BLaER1 (cell line): ENCODE measurements around the gene ELN.

ENCODE experiments used
- H3K27ac ChIP-seq: shearing (Covaris generic); formaldehyde crosslinking; 2 replicates; pipeline ENCODE4 v1.8.1; 2022
- H3K27me3 ChIP-seq: shearing (Covaris generic); formaldehyde crosslinking; 2 replicates; pipeline ENCODE4 v1.8.1; 2022
- H3K36me3 ChIP-seq: shearing (Covaris generic); formaldehyde crosslinking; 2 replicates; pipeline ENCODE4 v1.8.1; 2022
- H3K4me1 ChIP-seq: shearing (Covaris generic); formaldehyde crosslinking; 2 replicates; pipeline ENCODE4 v1.8.1; 2022
- H3K4me2 ChIP-seq: shearing (Covaris generic); formaldehyde crosslinking; 2 replicates; pipeline ENCODE4 v1.8.1; 2022
- H3K4me3 ChIP-seq: shearing (Covaris generic); formaldehyde crosslinking; 2 replicates; pipeline ENCODE4 v1.8.1; 2022
- H3K9ac ChIP-seq: shearing (Covaris generic); formaldehyde crosslinking; 2 replicates; pipeline ENCODE4 v1.8.1; 2022
- H3K9me3 ChIP-seq: shearing (Covaris generic); formaldehyde crosslinking; 2 replicates; pipeline ENCODE4 v1.8.1; 2022
- H4K20me1 ChIP-seq: shearing (Covaris generic); formaldehyde crosslinking; 2 replicates; pipeline ENCODE4 v1.8.1; 2022
- Cebpa-rat ChIP-seq: shearing (Covaris generic); IDR thresholded peaks from 2 replicates; pipeline ENCODE4 v1.8.1; 2022

Gene ELN

DNA sequence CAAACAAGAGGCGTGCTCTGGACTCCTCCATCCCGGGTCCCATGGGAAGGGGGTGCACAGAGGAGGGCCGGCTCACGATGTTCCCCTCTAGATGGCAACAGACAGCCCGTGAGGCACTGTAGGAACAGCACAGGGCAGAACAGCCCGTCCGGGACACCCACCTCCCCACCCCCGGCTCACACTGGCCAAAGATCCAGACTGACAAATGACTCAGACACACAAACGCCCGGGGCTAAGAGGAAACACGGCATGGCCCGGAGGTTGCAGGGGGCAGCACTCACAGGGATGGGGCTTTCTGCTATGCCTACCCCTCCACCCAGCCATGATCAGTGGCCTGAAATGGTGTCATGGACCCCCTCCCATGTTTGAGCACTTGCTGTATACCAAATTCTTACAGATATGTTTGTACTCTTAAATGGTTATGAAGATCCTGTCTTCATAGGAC lies 4.9 kb upstream of the ELN start:
- no peak for TF ChIP-seq Cebpa-rat
- Histone ChIP-seq H4K20me1 (no peaks in the 10 kb centered on the region), H3K27ac (no peak overlapping the region), H3K4me2 (peak overlapping the region; percentile 69; the same call in 1 of the 2 replicates), H3K9ac (no peak overlapping the region), H3K4me1 (peaks cover 35% of the 10 kb centered on the region), H3K36me3 (no peaks in the 10 kb centered on the region), H3K27me3 (peaks cover 26% of the 10 kb centered on the region), H3K9me3 (no peaks in the 10 kb centered on the region), H3K4me3 (no peak overlapping the region)

DNA sequence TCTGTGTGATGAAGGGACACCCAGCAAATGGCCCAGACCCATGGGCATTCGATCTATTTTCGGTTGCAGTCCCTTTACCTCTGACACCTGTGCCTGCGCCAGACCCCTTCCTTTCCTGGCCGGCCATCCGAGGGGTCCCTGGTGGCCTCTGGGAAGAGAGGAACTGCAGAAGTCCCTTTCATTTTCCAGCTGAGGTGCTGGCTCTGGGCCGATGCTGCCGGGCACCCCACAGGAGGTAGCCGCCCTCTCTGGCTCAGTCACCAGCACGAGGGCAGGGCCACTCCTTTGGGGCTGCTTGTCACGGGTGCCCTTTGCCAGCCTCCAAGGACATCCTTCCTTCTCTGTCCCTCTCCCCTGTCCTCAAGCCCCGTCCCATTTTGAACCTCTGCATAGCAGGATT lies 4.2 kb upstream of the ELN start:
- peak overlapping the region; percentile 69 for H3K4me2 ChIP-seq
- peaks cover 42% of the 10 kb centered on the region for H3K4me1 ChIP-seq
- TF ChIP-seq Cebpa-rat: no peak
- no peaks in the 10 kb centered on the region for H3K36me3 ChIP-seq
- peaks cover 33% of the 10 kb centered on the region for H3K27me3 ChIP-seq
- H3K4me3 ChIP-seq: no peak overlapping the region
- H3K9ac ChIP-seq: no peak overlapping the region
- H4K20me1 ChIP-seq: no peaks in the 10 kb centered on the region
- H3K27ac ChIP-seq: no peak overlapping the region
- no peaks in the 10 kb centered on the region for H3K9me3 ChIP-seq

DNA sequence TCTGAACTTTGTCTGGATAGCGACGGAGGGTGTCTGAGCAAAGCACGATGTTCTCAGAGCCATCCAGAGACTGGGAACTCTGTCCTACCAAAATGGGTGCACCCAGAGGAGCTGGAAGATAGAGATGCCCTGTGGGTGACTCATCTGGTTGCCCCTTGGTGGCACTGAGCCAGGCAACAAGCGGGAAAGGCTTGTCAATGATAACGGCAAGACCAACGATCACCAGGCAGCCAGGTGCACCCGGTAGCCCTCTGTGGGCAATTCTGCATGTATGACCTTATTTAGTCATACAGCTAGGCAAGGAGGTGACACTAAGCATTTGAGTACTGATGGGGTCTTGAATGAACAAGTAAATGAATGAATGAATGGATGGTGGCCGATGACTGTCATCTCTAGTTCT lies 2.8 kb upstream of the ELN start:
- no peak for TF ChIP-seq Cebpa-rat
- Histone ChIP-seq H3K4me3 (no peak overlapping the region), H3K4me1 (peaks cover 55% of the 10 kb centered on the region), H3K4me2 (peak overlapping the region; percentile 69), H4K20me1 (no peaks in the 10 kb centered on the region), H3K27me3 (peaks cover 47% of the 10 kb centered on the region), H3K36me3 (no peaks in the 10 kb centered on the region), H3K9ac (no peak overlapping the region), H3K27ac (no peak overlapping the region), H3K9me3 (no peaks in the 10 kb centered on the region)

DNA sequence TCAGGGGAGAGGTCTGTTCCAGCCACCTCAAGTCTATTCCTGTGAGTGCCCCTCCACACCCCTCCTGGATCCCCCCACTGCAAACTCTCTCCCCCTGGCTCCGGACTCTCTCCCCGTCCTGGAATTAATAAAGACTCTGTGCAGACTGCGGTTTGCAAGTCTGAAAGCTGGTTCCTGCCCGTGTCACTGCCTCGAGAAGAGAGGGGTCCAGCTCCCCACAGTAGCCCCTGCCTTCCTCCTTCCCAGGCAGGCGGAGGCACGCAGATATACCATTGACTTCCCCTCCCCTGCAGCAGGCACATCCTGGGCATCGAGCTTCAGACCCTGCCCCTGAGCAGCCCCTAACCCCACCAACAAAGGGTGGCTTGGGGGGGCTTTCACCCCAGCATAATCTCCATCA lies 2.2 kb upstream of the ELN start:
- Histone ChIP-seq H3K4me1 (peaks cover 61% of the 10 kb centered on the region), H3K27me3 (peaks cover 52% of the 10 kb centered on the region), H3K36me3 (no peaks in the 10 kb centered on the region), H3K27ac (no peak overlapping the region), H3K4me2 (peak overlapping the region; percentile 69), H3K4me3 (no peak overlapping the region), H4K20me1 (no peaks in the 10 kb centered on the region), H3K9ac (no peak overlapping the region), H3K9me3 (no peaks in the 10 kb centered on the region)
- TF ChIP-seq Cebpa-rat: no peak

DNA sequence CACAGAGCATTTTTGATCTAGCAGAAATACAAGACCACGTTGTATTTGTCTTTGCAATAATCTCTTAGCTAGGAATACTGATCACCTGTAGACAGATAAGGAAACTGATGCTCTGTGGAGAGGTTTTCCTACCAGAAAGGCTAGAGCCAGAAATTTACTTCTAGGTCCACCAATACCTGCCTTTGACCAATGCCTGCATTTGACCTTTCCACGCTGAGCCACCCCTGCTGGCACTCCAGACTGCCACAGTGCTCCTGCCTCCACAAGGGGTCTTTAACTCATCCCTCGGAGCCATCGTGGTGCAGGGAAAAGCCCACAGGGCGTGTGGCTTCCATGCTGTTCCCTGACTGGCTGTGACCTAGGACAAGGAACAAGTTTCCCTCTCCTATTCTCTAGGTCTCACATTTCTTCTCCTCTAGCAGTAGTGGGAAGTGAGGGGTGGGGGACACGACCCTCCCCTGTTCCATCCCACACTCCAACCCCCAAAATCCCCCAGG lies 1.5 kb upstream of the ELN start:
- H3K27ac ChIP-seq: no peak overlapping the region
- H3K4me3 ChIP-seq: no peak overlapping the region
- H3K9me3 ChIP-seq: no peaks in the 10 kb centered on the region
- TF ChIP-seq Cebpa-rat: no peak
- no peaks in the 10 kb centered on the region for H3K36me3 ChIP-seq
- no peak overlapping the region for H3K9ac ChIP-seq
- peaks cover 68% of the 10 kb centered on the region for H3K4me1 ChIP-seq
- H3K27me3 ChIP-seq: peaks cover 54% of the 10 kb centered on the region
- H3K4me2 ChIP-seq: peak overlapping the region; percentile 69
- no peaks in the 10 kb centered on the region for H4K20me1 ChIP-seq

DNA sequence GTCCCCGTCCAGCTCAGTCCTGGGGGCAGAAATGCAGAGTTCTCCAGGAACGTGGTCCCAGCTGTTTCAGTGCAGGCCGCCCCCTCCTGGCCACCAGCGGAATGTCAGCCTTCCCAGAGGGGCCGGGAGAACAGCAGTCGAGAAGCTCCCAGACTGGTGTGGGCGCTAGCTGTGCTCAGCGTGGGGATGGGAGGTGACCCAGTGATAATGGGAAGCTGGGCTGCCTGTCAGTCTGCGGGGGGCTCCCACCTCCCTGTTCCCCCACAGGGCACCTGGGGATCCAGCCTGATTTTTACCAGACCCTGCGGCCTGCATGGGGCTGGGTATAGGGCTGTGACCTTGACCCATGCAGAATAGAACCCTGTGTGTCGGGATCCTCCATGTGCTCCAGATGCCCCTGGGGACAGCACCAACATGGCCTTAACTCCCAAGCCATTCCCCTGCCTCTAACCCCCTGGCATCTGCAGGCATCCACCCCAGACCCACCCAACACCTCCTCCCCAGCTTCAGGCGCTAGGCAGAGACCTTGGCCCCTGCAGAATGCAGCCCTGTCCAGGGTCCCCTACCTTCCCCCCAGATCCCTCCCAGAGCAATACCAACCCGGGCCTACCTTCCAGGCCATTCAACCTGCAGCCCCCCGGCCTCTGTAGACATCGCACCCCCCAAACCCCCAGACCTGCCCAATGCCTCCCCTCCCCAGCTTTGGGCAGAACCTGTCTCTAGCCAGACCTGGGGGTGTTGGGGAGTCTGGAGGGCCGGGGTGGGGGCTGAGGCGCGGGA lies 880 bp upstream of the ELN start:
- H3K27me3 ChIP-seq: peaks cover 54% of the 10 kb centered on the region
- H3K9ac ChIP-seq: no peak overlapping the region
- H3K36me3 ChIP-seq: no peaks in the 10 kb centered on the region
- H3K9me3 ChIP-seq: no peaks in the 10 kb centered on the region
- peaks cover 75% of the 10 kb centered on the region for H3K4me1 ChIP-seq
- H3K4me2 ChIP-seq: peak overlapping the region; percentile 69; the same call in 1 of the 2 replicates
- no peak overlapping the region for H3K4me3 ChIP-seq
- H3K27ac ChIP-seq: no peak overlapping the region
- no peaks in the 10 kb centered on the region for H4K20me1 ChIP-seq
- TF ChIP-seq Cebpa-rat: no peak

DNA sequence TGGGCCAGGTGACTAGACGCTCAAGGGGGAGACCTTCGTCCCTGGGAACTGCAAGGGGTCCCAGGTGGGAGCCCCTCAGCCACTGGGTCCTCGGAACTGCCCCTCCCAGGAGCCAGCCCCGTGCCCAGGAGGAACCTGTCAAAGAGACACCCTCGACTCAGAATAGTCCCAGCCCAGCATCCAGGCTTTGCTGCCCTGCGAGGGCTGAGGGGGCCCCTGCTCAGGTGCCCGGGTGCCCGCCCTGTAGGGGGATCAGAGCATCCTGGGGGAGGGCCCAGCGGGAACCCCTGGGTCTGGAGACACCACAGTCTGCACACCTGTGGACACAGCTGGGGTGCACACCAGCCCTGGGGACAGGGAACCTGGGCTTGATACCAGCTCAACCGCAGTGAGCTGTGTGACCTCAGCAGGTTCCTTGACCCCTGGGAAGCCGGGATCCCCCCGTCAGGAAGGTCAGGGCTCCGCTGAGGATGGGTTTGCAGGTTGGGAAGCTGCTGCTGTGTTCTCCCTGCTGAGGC lies 407 bp downstream of the ELN start:
- peaks cover 54% of the 10 kb centered on the region for H3K27me3 ChIP-seq
- peak overlapping the region; percentile 86 for H3K4me2 ChIP-seq
- H3K4me1 ChIP-seq: peaks cover 87% of the 10 kb centered on the region
- TF ChIP-seq Cebpa-rat: no peak
- H3K36me3 ChIP-seq: no peaks in the 10 kb centered on the region
- no peak overlapping the region for H3K4me3 ChIP-seq
- H3K9ac ChIP-seq: no peak overlapping the region
- H3K27ac ChIP-seq: no peak overlapping the region
- no peaks in the 10 kb centered on the region for H4K20me1 ChIP-seq
- no peaks in the 10 kb centered on the region for H3K9me3 ChIP-seq

DNA sequence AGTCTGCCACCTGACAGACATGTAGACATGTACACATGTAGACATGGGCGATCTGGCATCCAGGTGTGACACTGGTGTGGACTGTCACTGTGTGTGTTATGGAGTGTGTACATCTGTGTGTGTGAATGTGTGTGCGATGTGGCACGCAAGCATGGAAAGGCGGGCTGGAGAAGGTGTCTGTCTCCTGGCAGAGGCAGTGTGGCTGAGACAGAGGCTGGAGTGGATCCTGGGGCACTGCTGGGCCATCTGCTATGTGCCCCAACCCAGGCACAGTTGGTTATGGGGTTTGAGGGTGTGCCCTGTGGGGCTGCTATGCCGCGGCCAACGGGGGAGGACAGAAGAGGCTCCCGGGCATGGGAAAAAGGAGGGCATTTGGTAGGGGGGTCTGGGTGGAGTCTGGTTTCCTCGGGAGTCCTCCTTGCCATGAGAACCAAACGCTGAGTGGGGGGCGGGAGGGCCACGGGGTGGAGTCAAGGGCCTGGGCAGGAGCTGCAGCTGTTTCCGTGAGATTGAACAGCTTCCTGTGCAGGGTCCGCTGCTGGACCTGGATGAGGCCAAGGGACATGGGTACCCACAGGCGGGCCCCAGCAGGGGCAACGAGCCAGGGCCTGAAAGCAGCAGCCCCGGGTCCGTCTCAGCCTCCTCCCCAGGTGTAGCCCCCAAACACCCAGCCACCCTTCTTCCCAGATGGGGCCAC lies 1.3 kb downstream of the ELN start:
- Histone ChIP-seq H3K4me3 (no peak overlapping the region), H3K27me3 (peaks cover 54% of the 10 kb centered on the region), H3K4me1 (peaks cover 87% of the 10 kb centered on the region), H3K4me2 (peak overlapping the region; percentile 86), H3K36me3 (no peaks in the 10 kb centered on the region), H3K9ac (no peak overlapping the region), H3K9me3 (no peaks in the 10 kb centered on the region), H3K27ac (no peak overlapping the region), H4K20me1 (no peaks in the 10 kb centered on the region)
- TF ChIP-seq Cebpa-rat: no peak

DNA sequence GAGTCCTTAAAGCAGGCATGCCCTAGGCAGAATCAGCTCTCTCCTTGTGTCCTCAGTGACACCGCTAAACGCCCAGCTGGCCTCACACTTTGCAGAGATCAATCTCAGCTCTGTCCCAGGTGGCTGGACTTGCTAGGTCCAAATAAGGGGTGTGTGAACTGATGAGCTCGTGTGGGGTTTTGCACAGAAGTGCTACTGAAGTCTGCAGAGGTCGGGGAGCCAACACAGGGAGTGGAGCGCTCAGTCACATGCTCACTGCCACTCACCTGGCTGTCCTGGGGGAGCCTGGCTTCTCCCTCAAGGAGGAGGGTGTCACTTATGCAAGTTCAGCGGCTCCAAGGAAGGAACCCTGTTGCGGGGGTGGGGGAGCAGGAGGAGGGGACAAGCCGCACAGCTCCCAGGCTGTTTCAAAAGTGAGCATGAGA lies 2.0 kb downstream of the ELN start:
- H3K9ac ChIP-seq: no peak overlapping the region
- no peaks in the 10 kb centered on the region for H3K9me3 ChIP-seq
- no peaks in the 10 kb centered on the region for H3K36me3 ChIP-seq
- H3K27ac ChIP-seq: no peak overlapping the region
- peaks cover 79% of the 10 kb centered on the region for H3K4me1 ChIP-seq
- H3K27me3 ChIP-seq: peaks cover 54% of the 10 kb centered on the region
- no peak overlapping the region for H3K4me3 ChIP-seq
- peak overlapping the region; percentile 86 for H3K4me2 ChIP-seq
- H4K20me1 ChIP-seq: no peaks in the 10 kb centered on the region
- no peak for TF ChIP-seq Cebpa-rat

DNA sequence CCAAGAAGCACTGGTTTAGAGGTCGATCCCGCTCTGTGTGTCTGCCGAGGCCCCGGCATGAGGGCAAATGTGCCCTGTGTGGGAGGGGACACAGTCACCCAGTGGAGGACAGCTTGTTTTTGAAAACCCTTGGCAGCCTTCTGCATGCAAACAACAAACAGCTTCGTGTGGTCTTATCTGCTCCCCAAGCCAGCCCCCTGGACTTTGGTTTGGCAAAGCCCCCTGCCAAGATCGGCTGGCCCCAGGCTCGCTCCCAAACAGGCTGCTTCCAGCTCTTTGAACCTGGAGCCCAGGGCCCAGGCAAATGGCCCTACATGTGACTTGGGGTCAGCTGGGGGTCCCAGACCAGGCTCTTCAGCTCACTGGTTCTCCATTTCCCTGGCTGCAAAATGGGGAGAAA lies 2.9 kb downstream of the ELN start:
- H3K4me3 ChIP-seq: no peak overlapping the region
- no peak overlapping the region for H3K4me2 ChIP-seq
- no peak for TF ChIP-seq Cebpa-rat
- H3K9me3 ChIP-seq: no peaks in the 10 kb centered on the region
- peaks cover 47% of the 10 kb centered on the region for H3K27me3 ChIP-seq
- no peak overlapping the region for H3K27ac ChIP-seq
- H3K4me1 ChIP-seq: peaks cover 71% of the 10 kb centered on the region
- H3K36me3 ChIP-seq: no peaks in the 10 kb centered on the region
- H4K20me1 ChIP-seq: no peaks in the 10 kb centered on the region
- no peak overlapping the region for H3K9ac ChIP-seq
